ENCODE measurements around the gene CLEC4M.

CLEC4M gene

GRCh38 chr19:7818806-7819205 is 55.8 kb downstream of the CLEC4M start:
- DNase-seq: no peak
